Measurements from ENCODE around the gene SLC35F1.

Gene SLC35F1

DNA sequence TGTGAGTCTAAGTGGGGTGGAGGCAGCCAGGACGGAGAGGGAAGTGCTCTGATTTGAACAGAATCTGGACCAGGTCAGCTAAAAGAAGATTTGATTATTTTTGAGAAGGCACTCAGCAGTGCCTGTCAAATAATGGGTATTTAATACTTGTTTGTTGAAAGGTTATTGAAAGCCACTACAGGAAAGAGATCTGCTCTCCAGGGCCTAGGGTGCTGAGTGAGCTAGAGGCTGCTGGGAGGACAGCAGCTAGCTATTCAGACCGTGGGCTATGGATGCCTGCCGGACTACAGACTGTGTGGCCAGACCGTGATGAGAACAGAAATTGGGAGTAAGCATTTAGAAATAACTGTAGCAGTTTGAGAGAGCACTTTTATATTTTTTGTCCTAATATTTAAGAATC lies 8.8 kb downstream of the SLC35F1 start:
- no peak for TF ChIP-seq ZFX (IDR thresholded peaks at IDR 0.05)
- TF ChIP-seq, protein P1, sequence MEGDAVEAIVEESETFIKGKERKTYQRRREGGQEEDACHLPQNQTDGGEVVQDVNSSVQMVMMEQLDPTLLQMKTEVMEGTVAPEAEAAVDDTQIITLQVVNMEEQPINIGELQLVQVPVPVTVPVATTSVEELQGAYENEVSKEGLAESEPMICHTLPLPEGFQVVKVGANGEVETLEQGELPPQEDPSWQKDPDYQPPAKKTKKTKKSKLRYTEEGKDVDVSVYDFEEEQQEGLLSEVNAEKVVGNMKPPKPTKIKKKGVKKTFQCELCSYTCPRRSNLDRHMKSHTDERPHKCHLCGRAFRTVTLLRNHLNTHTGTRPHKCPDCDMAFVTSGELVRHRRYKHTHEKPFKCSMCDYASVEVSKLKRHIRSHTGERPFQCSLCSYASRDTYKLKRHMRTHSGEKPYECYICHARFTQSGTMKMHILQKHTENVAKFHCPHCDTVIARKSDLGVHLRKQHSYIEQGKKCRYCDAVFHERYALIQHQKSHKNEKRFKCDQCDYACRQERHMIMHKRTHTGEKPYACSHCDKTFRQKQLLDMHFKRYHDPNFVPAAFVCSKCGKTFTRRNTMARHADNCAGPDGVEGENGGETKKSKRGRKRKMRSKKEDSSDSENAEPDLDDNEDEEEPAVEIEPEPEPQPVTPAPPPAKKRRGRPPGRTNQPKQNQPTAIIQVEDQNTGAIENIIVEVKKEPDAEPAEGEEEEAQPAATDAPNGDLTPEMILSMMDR (conservative IDR thresholded peaks at IDR 0.05): no peak
- H3K27ac ChIP-seq: no peak overlapping the region

DNA sequence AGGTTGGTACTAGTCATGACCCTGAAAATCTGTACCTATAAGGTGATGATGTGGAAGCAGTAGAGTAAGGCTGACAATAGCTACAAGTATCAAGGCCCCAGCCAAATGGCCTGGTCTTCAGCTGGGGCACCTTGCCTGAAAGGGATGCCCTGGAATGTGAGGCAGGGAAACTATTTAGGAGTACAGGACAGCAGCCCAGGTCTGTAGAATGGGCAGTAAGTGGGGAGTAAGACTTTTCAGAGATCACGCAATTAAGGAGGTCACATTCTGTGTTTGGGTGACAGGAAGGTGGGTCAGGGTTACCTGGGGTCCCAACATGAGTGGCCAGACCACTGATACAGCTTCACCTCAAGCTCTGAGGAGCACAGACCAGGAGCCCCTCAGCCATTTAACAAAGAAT lies 9.4 kb downstream of the SLC35F1 start:
- H3K27ac ChIP-seq: no peak overlapping the region
- TF ChIP-seq, protein P1 (conservative IDR thresholded peaks at IDR 0.05): no peak
- no peak for TF ChIP-seq ZFX (IDR thresholded peaks at IDR 0.05)

DNA sequence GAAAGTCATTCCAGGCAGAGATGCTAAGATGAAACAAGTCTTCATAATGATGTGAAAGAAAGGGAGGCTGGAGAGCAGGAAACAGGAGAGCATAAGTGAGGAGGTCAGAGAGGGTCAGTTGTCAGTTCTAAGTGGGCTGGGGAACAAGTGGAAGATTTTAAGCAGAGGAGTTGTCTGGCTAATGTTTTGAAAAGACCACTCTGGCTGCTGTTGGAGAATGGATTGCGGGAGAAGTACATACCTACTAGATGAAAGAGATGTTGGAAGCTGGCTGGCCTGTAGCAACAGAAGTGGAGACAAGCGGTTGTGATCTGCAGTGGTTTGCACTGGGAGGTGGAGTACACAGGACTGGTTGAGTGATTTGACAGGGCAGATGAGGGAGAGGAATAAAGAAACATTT lies 10.1 kb downstream of the SLC35F1 start:
- no peak overlapping the region for H3K27ac ChIP-seq
- no peak for TF ChIP-seq ZFX (IDR thresholded peaks at IDR 0.05)
- TF ChIP-seq, protein P1 (conservative IDR thresholded peaks at IDR 0.05): no peak

DNA sequence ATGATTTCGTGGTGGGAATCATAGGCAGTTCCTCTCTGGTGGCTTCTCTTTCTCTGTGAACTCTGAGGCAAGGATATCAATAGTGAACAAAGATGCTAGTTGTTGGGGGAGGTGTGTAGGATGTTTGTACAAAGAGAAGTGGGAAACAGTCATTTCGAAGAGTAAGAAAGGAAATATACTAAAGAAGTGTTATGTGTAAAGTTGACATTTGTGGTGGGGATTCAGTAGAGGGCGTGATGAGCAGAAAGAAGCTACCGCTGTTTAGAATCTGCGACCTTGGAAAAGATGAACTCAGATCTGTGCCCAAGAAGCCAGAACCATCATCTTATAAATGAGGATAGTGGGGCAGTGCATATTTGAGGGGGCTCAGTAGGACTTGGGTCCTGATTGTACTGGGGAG lies 11.4 kb downstream of the SLC35F1 start:
- no peak for TF ChIP-seq ZFX (IDR thresholded peaks at IDR 0.05)
- TF ChIP-seq, protein P1 (conservative IDR thresholded peaks at IDR 0.05): 0 out of 2 replicates have a peak, but pooled peaks have one; percentile 6
- no peak overlapping the region for H3K27ac ChIP-seq

GRCh38 chr6:117919275-117919674 lies 12.2 kb downstream of the SLC35F1 start:
- no peak overlapping the region; the same call in 1 of the 2 replicates for H3K27ac ChIP-seq
- TF ChIP-seq, protein P1 (conservative IDR thresholded peaks at IDR 0.05): no peak

DNA sequence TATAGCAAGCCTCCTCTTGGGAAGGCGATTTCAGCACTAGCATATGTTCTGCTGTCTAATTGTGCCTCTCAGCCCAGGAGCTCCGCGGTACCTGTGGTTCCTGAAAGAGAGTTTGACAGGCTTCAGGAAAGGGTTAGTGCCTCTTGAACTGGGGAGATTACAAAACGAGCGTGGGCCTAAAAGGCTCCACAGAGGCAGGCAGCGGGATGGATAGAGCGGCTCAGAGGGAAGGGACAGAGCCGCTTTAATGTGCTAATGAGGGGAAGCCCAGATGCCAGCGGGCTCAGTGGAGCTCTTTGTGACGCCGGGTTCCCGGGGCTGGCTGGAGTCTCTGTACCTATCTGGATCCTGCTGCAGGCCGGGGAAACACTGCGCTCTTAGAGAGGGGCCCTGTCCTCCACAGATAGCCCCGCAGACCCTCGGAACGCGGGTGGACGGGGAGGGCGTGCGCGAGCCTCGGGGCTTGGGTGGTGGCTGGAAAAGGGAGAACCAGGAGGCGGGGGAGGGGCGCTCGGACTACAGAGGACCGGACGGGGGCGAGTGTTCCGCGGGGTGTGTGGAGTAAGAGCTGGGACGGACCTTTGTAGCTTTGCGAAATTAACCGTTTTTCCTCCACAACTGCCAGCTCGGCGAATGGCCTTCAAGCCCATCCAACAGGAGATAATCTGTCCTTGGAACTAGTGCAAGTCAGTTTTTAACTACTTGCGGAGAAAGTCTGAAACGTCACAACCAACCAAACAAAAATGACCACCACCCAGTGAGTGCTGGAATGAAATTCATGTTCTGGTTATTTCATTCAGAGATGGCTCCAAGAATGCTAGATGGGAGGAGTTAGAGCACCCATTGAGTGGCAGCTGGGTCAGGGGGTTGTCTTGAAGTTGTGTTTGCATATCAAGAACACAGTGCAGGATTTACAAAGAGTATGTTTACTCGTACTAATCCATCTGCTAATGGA lies 13.0 kb downstream of the SLC35F1 start:
- peak overlapping the region; percentile 68 for H3K27ac ChIP-seq
- no peak for TF ChIP-seq ZFX (IDR thresholded peaks at IDR 0.05)
- TF ChIP-seq, protein P1 (conservative IDR thresholded peaks at IDR 0.05): no peak

DNA sequence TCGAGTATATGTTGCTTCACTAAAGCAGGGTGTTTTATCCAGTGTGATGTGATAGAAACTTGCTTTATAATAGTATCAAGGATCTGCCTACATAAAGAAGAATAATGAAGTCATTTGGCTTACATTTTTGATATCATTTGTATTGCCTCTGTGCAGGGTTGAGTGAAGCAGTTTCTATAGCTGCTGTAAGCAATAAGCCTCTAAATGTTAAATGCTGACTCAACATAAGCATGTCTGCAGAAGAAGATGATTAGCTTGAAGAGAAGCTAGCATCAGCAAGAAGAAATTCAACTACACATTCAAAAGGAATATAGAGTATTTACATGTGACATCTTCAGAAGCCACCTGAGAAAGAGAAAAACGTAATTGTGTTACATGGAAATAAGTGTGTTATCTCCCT lies 17.6 kb downstream of the SLC35F1 start:
- TF ChIP-seq, protein P1 (conservative IDR thresholded peaks at IDR 0.05): no peak
- no peak for TF ChIP-seq ZFX (IDR thresholded peaks at IDR 0.05)

More for the DNA sequence above, 17.6 kb downstream of the SLC35F1 start:
- no peak overlapping the region for H3K27ac ChIP-seq
